DMS53 (cell line): Measurements from ENCODE around the gene CSNK1G1.
A peak's percentile ranks its signal among the peaks of the same experiment; 100 is the strongest.
"Not testable (repeated sequence)": the region's sequence is repeated elsewhere in the genome, so short reads cannot be mapped to it uniquely, and the experiment has no call there.

Source experiments
- DNase-seq: peaks from one replicate; lab custom pipeline; 2025; lab: John Stamatoyannopoulos, UW

CSNK1G1 gene

DNA sequence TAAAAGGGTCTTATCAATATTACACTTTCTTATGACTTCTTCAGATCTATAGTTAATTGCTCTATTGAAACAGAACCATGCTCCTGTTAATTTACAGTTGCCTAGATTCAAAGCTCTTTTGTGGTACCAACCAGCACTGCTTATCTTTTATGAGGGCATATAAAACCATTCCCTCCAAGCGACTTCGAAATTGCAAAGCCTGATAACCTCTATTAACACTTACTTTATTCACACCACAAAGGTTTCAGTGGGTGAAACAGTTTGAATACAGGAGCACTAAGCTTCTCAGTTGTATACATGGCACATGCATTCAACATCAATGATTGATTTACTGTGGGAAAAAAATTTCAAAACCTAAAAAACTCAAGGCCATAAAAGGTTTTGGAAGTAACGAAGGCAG is 118.3 kb downstream of the CSNK1G1 start:
- DNase-seq = no peak

DNA sequence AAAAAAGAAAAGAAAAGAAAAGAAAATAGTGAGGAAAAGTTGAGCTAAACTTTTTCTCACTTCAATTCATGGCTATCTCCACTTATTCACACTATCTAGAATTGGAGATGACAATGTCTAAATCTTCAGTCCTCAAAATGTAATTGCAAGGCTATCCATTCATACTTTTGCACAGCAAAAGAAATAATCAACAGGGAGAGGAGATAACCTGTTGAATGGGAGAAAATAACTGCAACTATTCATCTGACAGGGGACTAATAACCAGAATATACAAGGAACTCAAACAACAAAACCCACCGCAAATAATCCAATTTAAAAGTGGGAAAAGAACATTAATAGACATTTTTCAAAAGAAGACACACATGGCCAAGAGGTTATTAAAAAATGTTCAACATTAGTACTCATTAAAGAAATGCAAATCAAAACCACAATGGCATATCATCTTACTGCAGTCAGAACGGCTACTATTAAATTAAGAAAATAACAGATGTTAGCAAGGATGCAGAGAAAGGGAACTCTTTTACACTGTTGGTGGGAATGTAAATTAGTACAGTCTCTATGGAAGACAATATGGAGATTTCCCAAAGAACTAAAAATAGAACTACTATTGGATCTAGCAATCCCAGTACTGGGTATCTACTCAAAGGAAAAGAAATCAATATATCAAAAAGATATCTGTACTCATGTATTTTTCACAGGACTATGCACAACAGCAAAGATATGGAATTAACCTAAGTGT is 119.6 kb downstream of the CSNK1G1 start:
- DNase-seq = no peak

DNA sequence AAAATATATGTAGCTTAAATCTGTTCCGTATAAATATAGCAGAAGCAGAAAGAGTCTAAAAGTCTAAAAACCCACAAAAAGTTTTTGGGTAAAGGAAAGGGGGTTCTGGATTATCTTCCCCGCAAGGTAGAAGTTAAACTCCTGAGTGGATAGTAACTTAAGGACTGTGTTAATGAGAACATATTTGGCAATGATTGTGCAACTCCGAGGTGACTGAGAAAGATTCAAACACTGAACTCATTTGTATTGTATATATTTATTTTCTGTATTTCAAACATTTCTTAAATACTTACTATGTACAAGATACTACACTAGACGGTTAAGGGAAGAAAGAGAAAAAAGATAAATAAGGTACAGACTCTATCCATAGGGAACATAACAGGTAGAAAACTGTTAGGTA is 120.4 kb downstream of the CSNK1G1 start:
- no peak for DNase-seq

- DNase-seq = no peak
These were observed 122.7 kb downstream of the CSNK1G1 start for GRCh38 chr15:64233299-64233698.

DNA sequence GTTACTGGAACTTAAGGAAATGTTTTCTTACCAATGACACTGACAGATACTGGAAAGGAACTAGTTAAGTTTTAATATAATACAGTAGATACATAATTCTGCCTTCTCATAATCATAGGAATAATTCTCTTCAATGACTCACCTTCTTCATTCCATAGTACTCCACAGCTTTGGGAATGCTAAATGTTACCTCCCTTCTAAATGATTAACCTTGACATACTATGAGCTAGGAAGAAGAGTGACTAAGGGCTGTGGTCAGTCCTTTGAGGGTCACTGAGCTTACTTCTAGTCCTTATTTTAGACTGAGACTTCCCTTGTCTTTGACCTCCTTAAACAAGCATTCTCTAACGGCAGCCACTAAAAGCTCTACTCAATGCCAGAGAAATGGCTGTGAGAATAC is 123.6 kb downstream of the CSNK1G1 start:
- peak; percentile 2 for DNase-seq

GRCh38 chr15:64229129-64229724 is 126.7 kb downstream of the CSNK1G1 start:
- no peak for DNase-seq

DNA sequence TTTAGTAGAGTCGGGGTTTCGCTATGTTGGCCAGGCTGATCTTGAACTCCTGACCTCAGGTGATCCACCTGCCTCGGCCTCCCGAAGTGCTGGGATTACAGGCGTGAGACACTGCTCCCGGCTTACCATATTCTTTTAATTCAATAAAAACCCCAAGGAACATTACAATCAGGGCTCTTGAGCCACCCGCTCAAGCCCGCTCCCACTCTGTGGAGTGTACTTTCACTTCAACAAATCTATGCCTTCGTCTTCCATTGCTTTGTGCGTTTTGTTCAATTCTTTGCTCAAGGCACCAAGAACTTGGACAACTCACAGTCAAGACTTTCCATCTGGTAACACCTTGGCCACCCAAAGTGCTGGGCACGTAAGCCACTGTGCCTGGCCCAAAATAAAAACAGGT is 130.2 kb downstream of the CSNK1G1 start:
- no peak for DNase-seq

DNA sequence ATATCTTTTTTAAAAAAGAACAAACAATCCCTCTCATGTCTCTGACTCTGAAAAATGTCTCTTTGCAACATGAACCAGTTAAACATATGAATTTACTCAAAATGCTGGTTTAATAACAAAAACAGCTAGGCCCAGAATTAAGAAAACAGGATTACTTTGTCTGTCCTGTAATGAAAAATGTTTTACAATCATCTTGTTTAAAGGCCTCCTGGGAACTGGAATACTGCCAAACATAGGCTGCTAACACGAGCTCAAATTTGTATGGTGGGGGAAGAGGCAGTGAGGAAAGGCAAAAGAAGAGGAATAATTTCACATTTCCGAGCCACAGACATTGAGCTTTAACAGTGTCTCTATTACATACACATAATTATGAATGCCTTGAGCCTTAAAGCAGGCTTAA is 131.5 kb downstream of the CSNK1G1 start:
- DNase-seq = no peak

DNA sequence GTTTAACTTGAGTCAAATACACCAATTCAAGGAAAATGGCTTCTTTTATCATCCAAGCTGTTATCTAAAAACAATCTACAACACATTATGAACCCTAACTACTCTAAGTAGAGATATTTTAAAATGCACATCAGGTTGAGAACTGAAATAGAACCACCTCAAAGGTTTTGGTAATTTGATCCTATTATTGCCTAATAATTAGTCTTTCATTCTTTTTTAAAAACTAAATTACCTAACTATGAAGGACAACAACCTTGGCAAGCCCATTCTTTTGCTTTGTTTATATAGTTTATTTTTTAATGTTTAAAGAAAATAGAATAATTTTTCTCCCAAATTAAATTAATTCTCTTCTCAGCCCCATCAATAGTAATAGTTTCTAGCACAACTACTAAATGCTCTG is 132.1 kb downstream of the CSNK1G1 start:
- DNase-seq = no peak

GRCh38 chr15:64222573-64223366 is 133.2 kb downstream of the CSNK1G1 start:
- DNase-seq = no peak

GRCh38 chr15:64221911-64222310 is 134.1 kb downstream of the CSNK1G1 start:
- DNase-seq = not testable (repeated sequence)

- DNase-seq = not testable (repeated sequence)
These were observed 138.6 kb downstream of the CSNK1G1 start for GRCh38 chr15:64217429-64217750.

DNA sequence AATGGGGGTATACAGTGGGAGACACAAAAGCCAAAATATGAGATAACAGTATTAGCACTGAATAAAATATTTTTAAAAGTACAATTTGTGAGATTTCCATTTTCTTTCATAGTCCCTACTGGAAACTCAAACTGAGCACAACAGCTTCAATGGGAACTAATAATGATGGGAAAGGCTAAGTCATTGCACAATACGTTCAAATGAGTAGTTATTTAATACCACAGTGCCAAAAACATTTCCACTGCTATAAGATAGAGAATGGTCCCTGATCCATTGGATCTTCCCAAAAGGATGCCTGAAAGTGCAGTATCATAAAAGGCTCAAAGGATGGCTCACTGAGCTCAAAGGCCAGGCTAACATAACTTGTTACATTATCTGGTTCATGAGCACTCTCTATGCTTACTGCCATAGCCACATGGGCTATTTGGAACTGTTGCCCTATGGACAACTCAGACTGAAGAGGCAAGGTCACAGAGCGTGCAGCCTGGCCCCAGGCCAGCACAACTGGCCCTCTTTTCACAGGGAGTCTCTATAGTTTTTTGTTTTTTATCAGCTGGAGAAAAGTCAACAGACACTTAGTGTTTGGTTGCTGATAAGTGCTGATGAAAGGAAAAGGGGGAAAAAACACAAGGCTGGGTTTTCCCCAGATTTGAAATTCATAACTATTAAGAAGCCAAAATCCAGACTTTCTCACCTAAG is 139.1 kb downstream of the CSNK1G1 start:
- DNase-seq = peak; percentile 51

DNA sequence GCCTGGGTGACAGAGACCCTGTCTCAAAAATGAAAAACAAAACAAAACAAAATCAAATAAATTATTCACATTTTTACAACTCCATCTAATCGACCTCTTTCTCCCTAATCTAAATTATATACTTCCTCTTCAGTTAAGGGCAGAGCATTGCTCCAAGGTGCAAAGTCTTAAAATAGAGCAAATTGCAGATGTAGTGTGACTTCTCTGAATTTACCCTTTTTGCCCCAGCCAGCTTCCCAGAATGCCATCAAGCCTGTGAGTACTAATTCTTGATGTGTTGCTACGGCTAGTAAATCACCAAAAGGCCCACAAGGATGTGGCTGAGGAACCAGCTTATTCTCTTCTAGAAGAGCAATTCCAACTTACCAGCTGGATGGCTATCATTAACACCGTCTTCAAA is 139.8 kb downstream of the CSNK1G1 start:
- no peak for DNase-seq

DNA sequence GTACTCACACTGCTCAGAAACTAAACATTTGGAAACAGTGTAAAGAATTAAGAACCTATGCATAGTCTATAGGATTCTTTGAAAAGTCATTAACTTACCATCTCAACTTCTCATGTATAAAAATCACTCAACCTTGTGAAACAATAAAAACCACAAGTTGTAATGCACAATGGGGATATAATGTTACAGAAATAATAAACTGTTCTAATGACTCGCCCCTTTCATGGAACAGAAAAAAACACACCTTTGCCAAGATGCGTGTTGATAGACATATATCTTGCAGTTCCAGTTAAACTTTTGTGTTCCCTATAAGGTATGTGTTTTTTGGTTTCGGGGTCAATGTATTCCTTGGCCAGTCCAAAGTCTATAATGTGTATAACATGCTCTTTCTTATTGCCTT is 142.3 kb downstream of the CSNK1G1 start:
- DNase-seq = no peak

- DNase-seq = no peak
These were observed 144.3 kb downstream of the CSNK1G1 start for GRCh38 chr15:64211696-64212095.

DNA sequence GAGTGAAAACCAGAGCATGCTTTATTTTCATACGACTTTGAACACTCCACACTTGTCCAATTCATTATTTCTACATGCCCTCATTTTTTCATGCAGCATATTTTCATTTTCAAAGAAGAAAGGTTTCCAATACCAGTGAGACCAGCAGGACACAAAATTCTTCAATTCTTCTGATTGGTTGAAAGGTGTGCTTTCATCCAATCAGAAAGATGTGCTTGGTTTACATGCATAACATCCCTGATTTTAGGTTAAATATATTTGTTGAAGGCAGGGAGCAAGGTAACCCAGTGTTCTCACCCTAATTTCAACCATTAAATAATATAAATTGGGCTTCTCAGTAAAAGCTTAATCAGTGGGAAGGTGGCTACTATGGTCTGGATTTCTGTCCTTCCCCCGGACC is 145.6 kb downstream of the CSNK1G1 start:
- no peak for DNase-seq

- peak; percentile 67 for DNase-seq
These were observed 146.2 kb downstream of the CSNK1G1 start for GRCh38 chr15:64209680-64210334.

GRCh38 chr15:64205202-64205601 is 150.8 kb downstream of the CSNK1G1 start:
- DNase-seq = no peak

DNA sequence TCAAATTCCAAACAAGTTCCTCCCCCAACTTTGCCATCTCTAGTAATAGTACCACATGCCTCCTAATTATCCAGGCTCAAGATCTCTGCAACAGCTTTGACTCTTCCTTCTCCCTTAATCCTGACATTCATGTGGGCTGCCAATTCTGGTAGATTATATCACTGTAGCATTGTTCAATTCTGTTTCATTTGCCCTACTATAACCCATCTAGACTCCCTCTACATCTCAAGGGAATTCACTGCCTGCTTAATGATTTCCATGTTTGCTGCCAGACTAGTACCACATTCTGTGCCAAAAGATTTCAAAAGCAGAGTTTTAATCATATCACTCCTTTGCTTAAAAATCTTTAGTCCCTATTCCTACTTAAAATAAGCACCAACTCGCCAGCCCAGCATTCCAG is 158.5 kb downstream of the CSNK1G1 start:
- no peak for DNase-seq

GRCh38 chr15:64193971-64194370 is 162.0 kb downstream of the CSNK1G1 start:
- DNase-seq = no peak
